GM12878 (cell line): ENCODE data around the gene FBLN7. TPM values are rescaled to one million over a fixed set of nuclear protein-coding genes. Genes with fewer than 3 reads are reported as not detected.

Source experiments
- ATAC-seq: fragments of 200-7000 bp; cut with Tn5 transposase; 3 replicates; pipeline ENCODE4 v1.9.1; 2020; ENCODE audit warnings: mild to moderate bottlenecking, moderate library complexity
- BruUV-seq: library from RNA; stranded (reverse); fragments of 400-500 nt; replicated peaks from 2 replicates; lab custom pipeline; 2021; lab: Mats Ljungman, UMichigan
- CTCF ChIA-PET: fragments of 300-600 bp; sonication (Branson Sonifier 250); formaldehyde crosslinking; extraction: SDS; loops from one replicate; lab custom pipeline; 2021; ENCODE audit warnings: inconsistent platforms; lab: Yijun Ruan, JAX
- POLR2A ChIA-PET: fragments of 350-600 bp; formaldehyde crosslinking; extraction: SDS; loops from one replicate; lab custom pipeline; 2021; ENCODE audit warnings: inconsistent platforms; lab: Charles Lee
- RAD21 ChIA-PET: fragments of 300-600 bp; sonication (Branson Sonifier 250); formaldehyde crosslinking; loops from one replicate; lab custom pipeline; 2023; ENCODE audit warnings: antibody characterized with exemption; ENCODE audit not compliant: unreplicated experiment; lab: Charles Lee
- SMC1A ChIA-PET: fragments of 300-600 bp; sonication (Branson Sonifier 250); formaldehyde crosslinking; loops from one replicate; lab custom pipeline; 2023; ENCODE audit not compliant: unreplicated experiment, uncharacterized antibody; lab: Charles Lee
- DNase-seq: peaks from one replicate; pipeline ENCODE4 v3.0.0-alpha.2; 2011; ENCODE audit warnings: low read depth, low spot score
- FAIRE-seq: peaks from 3 replicates; lab custom pipeline; 2011; peaks lifted over from hg19 to GRCh38; lab: Jason Lieb, UNC
- H2AFZ ChIP-seq: 2 replicates; pipeline ENCODE4 v1.6.0; 2011; ENCODE audit warnings: low read depth, low read length, control low read depth; ENCODE audit not compliant: control insufficient read depth
- H3K27ac ChIP-seq: 2 replicates; pipeline ENCODE4 v1.5.1; 2011; ENCODE audit warnings: control low read depth; ENCODE audit not compliant: control insufficient read depth, insufficient read depth
- H3K27me3 ChIP-seq, 2 experiments: replicated peaks in 1 of 2; 2 replicates each; pipeline versions ENCODE4 v1.6.0 to v1.6.1; 2011; ENCODE audit warnings: low read length in 1 of 2; ENCODE audit not compliant: control insufficient read depth in 2 of 2, insufficient read depth in 2 of 2
- H3K36me3 ChIP-seq, 2 experiments: 2 replicates each; pipeline ENCODE4 v1.5.1; 2011; ENCODE audit warnings: low read length in 1 of 2; ENCODE audit not compliant: control insufficient read depth in 2 of 2, insufficient read depth in 2 of 2
- H3K4me1 ChIP-seq: 2 replicates; pipeline ENCODE4 v1.6.1; 2011; ENCODE audit warnings: mild to moderate bottlenecking, low read length, moderate library complexity, mixed read lengths; ENCODE audit not compliant: control insufficient read depth, insufficient read depth
- H3K4me2 ChIP-seq: 2 replicates; pipeline ENCODE4 v1.6.0; 2011; ENCODE audit warnings: control low read depth; ENCODE audit not compliant: control insufficient read depth, insufficient read depth
- H3K4me3 ChIP-seq: fragments of 200-600 bp; sonication (generic); 2 replicates; pipeline ENCODE4 v1.5.1; 2016
- H3K79me2 ChIP-seq: 2 replicates; pipeline ENCODE4 v1.6.0; 2011; ENCODE audit warnings: low read length; ENCODE audit not compliant: control insufficient read depth, insufficient read depth
- H3K9ac ChIP-seq: 2 replicates; pipeline ENCODE4 v1.8.0; 2011; ENCODE audit warnings: low read length, control low read depth, mixed read lengths; ENCODE audit not compliant: control insufficient read depth, insufficient read depth
- H3K9me3 ChIP-seq: replicated peaks from 3 replicates; pipeline ENCODE4 v1.5.1; 2011; ENCODE audit warnings: mild to moderate bottlenecking, low read length; ENCODE audit not compliant: control insufficient read depth, insufficient read depth
- H4K20me1 ChIP-seq: 2 replicates; pipeline ENCODE4 v1.6.0; 2011; ENCODE audit not compliant: control insufficient read depth, insufficient read depth
- CBX3 ChIP-seq: fragments of 200-600 bp; sonication (generic); IDR thresholded peaks from 2 replicates; pipeline ENCODE4 v1.6.1; 2016; ENCODE audit warnings: low read depth, borderline replicate concordance
- CHD2 ChIP-seq: IDR thresholded peaks from 2 replicates; pipeline ENCODE4 v1.6.1; 2011; ENCODE audit warnings: low read depth, low read length, improper control_type of control experiment, borderline replicate concordance
- EP300 ChIP-seq, 2 experiments: fragments of 150-350 bp in 1 of 2; IDR thresholded peaks; 2 replicates each; pipeline ENCODE4 v1.6.1; 2011 to 2012; ENCODE audit warnings: low read depth in 2 of 2, low read length in 2 of 2, borderline replicate concordance in 1 of 2, improper control_type of control experiment in 1 of 2, inconsistent platforms in 1 of 2; ENCODE audit not compliant: control insufficient read depth in 1 of 2
- HDAC6 ChIP-seq: fragments of 200-600 bp; sonication (generic); IDR thresholded peaks from one replicate; pipeline ENCODE4 v1.8.0; 2017; ENCODE audit warnings: antibody characterized with exemption; ENCODE audit not compliant: unreplicated experiment
- HSF1 ChIP-seq: fragments of 150-350 bp; IDR thresholded peaks from 2 replicates; pipeline ENCODE4 v1.6.1; 2014; ENCODE audit warnings: mild to moderate bottlenecking, low read depth, low read length
- MEF2B ChIP-seq: fragments of 450-650 bp; IDR thresholded peaks from 2 replicates; pipeline ENCODE4 v1.6.1; 2018; ENCODE audit warnings: mild to moderate bottlenecking, moderate library complexity; ENCODE audit not compliant: partially characterized antibody, poor library complexity, severe bottlenecking
- MTA2 ChIP-seq: fragments of 450-650 bp; IDR thresholded peaks from 2 replicates; pipeline ENCODE4 v1.6.1; 2016; ENCODE audit warnings: low read depth, mild to moderate bottlenecking, moderate library complexity
- NFYA ChIP-seq: IDR thresholded peaks from 2 replicates; pipeline ENCODE4 v1.6.1; 2011; ENCODE audit warnings: low read depth, mild to moderate bottlenecking, low read length, improper control_type of control experiment, borderline replicate concordance
- RCOR1 ChIP-seq: conservative IDR thresholded peaks from 2 replicates; pipeline ENCODE4 v1.6.1; 2012; ENCODE audit warnings: low read depth, low read length, improper control_type of control experiment
- SREBF1 ChIP-seq: IDR thresholded peaks from 2 replicates; pipeline ENCODE4 v1.6.1; 2012; ENCODE audit warnings: mild to moderate bottlenecking, low read length
- TBL1XR1 ChIP-seq: IDR thresholded peaks from 2 replicates; pipeline ENCODE4 v1.6.1; 2012; ENCODE audit warnings: low read depth, low read length, improper control_type of control experiment
- USF2 ChIP-seq: IDR thresholded peaks from 2 replicates; pipeline ENCODE4 v1.6.1; 2011; ENCODE audit warnings: low read depth, low read length, improper control_type of control experiment, borderline replicate concordance
- YY1 ChIP-seq: IDR thresholded peaks from 2 replicates; pipeline ENCODE4 v1.6.1; 2011; ENCODE audit warnings: low read depth, mild to moderate bottlenecking, low read length
- ZNF217 ChIP-seq: fragments of 450-650 bp; IDR thresholded peaks from 2 replicates; pipeline ENCODE4 v1.6.1; 2017; ENCODE audit warnings: antibody characterized with exemption, mild to moderate bottlenecking
- ZSCAN29 ChIP-seq: fragments of 450-650 bp; IDR thresholded peaks from 2 replicates; pipeline ENCODE4 v1.6.1; 2017; ENCODE audit warnings: mild to moderate bottlenecking, moderate library complexity
- WGBS: methylation state at CpG from one replicate; pipeline ENCODE4 v1.1.6; 2016; ENCODE audit warnings: low lambda C conversion rate; ENCODE audit not compliant: insufficient replicate concordance, insufficient coverage; ENCODE audit errors: missing lambda C conversion rate; 5-methylcytosine and 5-hydroxymethylcytosine counted together
- in situ Hi-C: fragments of 300-500 bp; cut with MboI; formaldehyde crosslinking; loops from 9 replicates; pipeline ENCODE4 v1.14.3; 2018; ENCODE audit warnings: mixed read lengths
- intact Hi-C: fragments of 100-400 bp; cut with micrococcal nuclease; formaldehyde crosslinking; loops from one replicate; pipeline ENCODE4 v1.14.2; 2022; ENCODE audit not compliant: unreplicated experiment
- polyA plus RNA-seq, 11 experiments: library from polyadenylated mRNA; depleted of rRNA in 4 of 11; unstranded in 6 of 11; stranded (reverse) in 5 of 11; fragments of >200 nt; fragmentation: Nextera tagmentation in 4 of 11; fragmentation: Illumina TruSeq in 1 of 11; extraction: Ambion mirVana in 4 of 11; extraction: Trizol in 1 of 11; gene quantifications; 1 replicate in 1 of 11; 2 replicates in 10 of 11; pipeline versions ENCODE4 v1.2.1 to v1.2.3, GENCODE V29; 2011 to 2016; ENCODE audit warnings: inconsistent platforms in 2 of 11, missing spikeins in 2 of 11, low read depth in 1 of 11
- total RNA-seq, 4 experiments: library from RNA; depleted of rRNA in 3 of 4; stranded (reverse); fragments of >200 nt in 3 of 4; fragmentation: Illumina TruSeq in 1 of 4; extraction: Trizol in 1 of 4; gene quantifications; 2 replicates each; pipeline versions ENCODE4 v1.2.1 to v1.2.3, GENCODE V29; 2013 to 2021

The FBLN7 gene
- total and polyA plus RNA-seq, 10 of the 15 experiments (the other 5 are each of a cell fraction or from before 2014, with no cell fraction given) = 0.01 to 0.10 (median 0.01) TPM; not detected in 7

- Histone ChIP-seq H3K4me2 (no peak overlapping the region), H2AFZ (no peak overlapping the region), H3K27ac (no peak overlapping the region), H3K9me3 (no peaks in the 10 kb centered on the region), H3K9ac (no peak overlapping the region), H3K4me1 (no peaks in the 10 kb centered on the region), H3K4me3 (no peak overlapping the region), H3K36me3 (no peaks in the 10 kb centered on the region), H4K20me1 (no peaks in the 10 kb centered on the region), H3K27me3 (no peaks in the 10 kb centered on the region), H3K79me2 (no peaks in the 10 kb centered on the region)
- SMC1A ChIA-PET = no interaction called here
- in situ Hi-C loops (no loop called here), intact Hi-C loops (no loop called here)
- ATAC-seq (no peak), FAIRE-seq (no peak), DNase-seq (no peak)
- no TSS peak for BruUV-seq
- POLR2A ChIA-PET = no interaction called here
- WGBS = 66% methylated on average over 7 of the region's 7 CpGs
- TF ChIP-seq NFYA (no peak), ZSCAN29 (no peak), MTA2 (no peak), SREBF1 (no peak), HDAC6 (no peak), TBL1XR1 (no peak), YY1 (no peak)
- TF ChIP-seq, all 136 proteins: peak for 0
- ChIA-PET CTCF (interaction anchor here (1.4 kb wide), 1 partner anchor 27 kb away, joined by 3 read pairs; no protein-coding TSS in a partner anchor), RAD21 (no interaction called here)
These were observed 37.9 kb downstream of the FBLN7 start for GRCh38 chr2:112175958-112176573.

GRCh38 chr2:112181571-112182290 lies 43.5 kb downstream of the FBLN7 start:
- intact Hi-C loops = no loop called here
- no peak for TF ChIP-seq USF2
- no peak for TF ChIP-seq CHD2
- TF ChIP-seq HSF1 = no peak
- TF ChIP-seq RCOR1 = no peak
- no peak for TF ChIP-seq EP300 (IDR thresholded peaks at IDR 0.05; ENCODE audit: borderline replicate concordance in 1 of 2, control insufficient read depth in 1 of 2, low read depth in 2 of 2, low read length in 2 of 2)
- no peak for TF ChIP-seq MEF2B
- no peak for TF ChIP-seq CBX3
- TF ChIP-seq ZNF217 = no peak

More at GRCh38 chr2:112181571-112182290, 43.5 kb downstream of the FBLN7 start:
- no TSS peak for BruUV-seq
- H3K27me3 ChIP-seq = peaks cover 0 to 7% of the 10 kb centered on the region in 2 experiments
- no peak overlapping the region for H3K4me3 ChIP-seq
- no peaks in the 10 kb centered on the region for H3K4me1 ChIP-seq
- no peak overlapping the region for H3K27ac ChIP-seq
- 46% methylated on average over 45 of the region's 54 CpGs for WGBS
- in situ Hi-C loops = no loop called here
- H3K4me2 ChIP-seq = no peak overlapping the region
- no peak overlapping the region for H2AFZ ChIP-seq
- no peaks in the 10 kb centered on the region for H3K36me3 ChIP-seq
- DNase-seq (no peak), ATAC-seq (peak; percentile 37; the same call in 2 of the 3 replicates), FAIRE-seq (no peak)
- H3K79me2 ChIP-seq = no peaks in the 10 kb centered on the region
- ChIA-PET CTCF (no interaction called here), RAD21 (no interaction called here), SMC1A (no interaction called here), POLR2A (no interaction called here)
- H4K20me1 ChIP-seq = no peaks in the 10 kb centered on the region
- H3K9me3 ChIP-seq = no peaks in the 10 kb centered on the region; the same call in 2 of the 3 replicates
- H3K9ac ChIP-seq = no peak overlapping the region
